GM19397 (cell line): Measurements from ENCODE around the gene LST1.
"Not testable (repeated sequence)": the region's sequence is repeated elsewhere in the genome, so short reads cannot be mapped to it uniquely, and the experiment has no call there.

Experiments
- ATAC-seq: cut with Tn5 transposase; IDR thresholded peaks from one replicate; pipeline ENCODE4 v1.9.1; 2021; ENCODE audit warnings: mild to moderate bottlenecking, moderate library complexity; ENCODE audit not compliant: unreplicated experiment

Gene LST1

GRCh38 chr6:31580438-31580740 is 5.7 kb upstream of the LST1 start:
- ATAC-seq = no peak

DNA sequence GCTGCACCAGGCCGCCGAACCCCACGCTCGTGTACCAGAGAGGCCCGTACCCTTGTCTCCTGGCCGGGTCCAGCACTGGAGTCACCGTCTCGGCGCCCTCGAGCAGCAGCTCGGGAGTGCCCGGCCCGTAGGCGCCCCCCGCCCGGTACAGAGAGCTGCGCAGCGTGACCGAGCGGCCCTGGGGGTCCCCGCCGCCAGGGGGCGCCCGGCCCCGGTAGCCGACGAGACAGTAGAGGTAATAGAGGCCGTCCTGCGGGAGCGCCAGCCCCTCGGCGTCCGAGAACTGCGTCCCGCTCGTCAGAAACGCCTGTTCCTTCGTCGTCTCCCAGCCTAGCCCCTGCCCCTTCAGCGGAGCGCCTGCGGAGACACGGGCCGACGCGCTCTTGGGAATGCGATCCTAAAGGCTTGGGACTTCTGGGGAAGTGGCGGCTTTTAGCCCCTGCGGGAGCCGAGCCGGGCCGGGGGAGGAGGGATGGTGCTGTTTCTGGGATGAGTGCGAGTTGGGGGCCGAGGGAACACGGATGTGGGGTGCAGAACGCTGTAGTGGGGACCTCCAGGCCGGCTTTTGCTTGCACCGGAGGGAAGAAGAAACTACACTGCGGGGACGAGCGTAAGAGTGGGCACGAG is 5.2 kb upstream of the LST1 start:
- peak; percentile 64 for ATAC-seq

- ATAC-seq = no peak
These were observed 4.4 kb upstream of the LST1 start for GRCh38 chr6:31581434-31582229.

DNA sequence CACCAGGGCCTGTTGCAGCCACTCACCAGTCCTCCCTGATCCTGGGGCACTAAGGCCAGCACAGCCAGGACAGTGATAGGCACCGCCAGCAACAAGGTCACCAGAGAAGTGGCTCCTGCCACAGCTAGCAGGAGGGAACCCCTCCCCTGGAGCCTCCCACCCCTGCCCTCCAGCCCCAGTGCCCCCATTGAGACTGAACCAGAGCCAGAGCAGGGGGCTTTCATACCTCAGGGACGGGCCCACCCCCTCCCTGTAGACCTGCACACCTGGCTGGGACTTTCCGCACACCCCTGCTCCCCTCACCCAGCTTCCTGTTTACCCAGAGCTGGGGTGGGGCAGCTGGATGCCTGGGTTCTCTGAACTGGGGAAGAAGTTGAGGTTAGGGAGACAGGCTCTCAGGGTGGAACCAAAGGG is 3.8 kb upstream of the LST1 start, which contains the start of gene LTB:
TSS of gene LTB (minus strand) at position 195 of the 414 bp plus-strand sequence. CDS start at position 188, 7 bp downstream.
- ATAC-seq = no peak

DNA sequence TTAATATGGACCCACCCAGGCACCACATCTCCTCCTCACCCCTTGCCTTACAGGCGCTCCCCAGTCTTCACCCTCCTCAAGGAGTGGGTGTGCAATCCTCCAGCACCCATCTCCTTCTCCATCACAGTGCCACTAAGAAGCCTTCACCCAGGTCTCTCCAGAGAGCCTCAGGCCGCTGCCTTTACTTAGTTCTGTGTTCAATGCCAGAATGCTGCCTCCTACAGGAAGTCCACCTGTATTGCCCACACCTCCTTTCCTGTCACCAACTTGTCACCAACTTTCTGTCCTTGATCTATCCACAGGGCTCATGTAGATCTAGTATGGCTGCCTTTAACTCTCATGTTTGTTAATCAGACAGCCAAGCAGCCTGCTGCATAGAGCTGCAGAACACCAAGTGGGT is 586 bp upstream of the LST1 start:
- ATAC-seq = no peak

- ATAC-seq = no peak
These were observed 663 bp downstream of the LST1 start for GRCh38 chr6:31586599-31587281.

DNA sequence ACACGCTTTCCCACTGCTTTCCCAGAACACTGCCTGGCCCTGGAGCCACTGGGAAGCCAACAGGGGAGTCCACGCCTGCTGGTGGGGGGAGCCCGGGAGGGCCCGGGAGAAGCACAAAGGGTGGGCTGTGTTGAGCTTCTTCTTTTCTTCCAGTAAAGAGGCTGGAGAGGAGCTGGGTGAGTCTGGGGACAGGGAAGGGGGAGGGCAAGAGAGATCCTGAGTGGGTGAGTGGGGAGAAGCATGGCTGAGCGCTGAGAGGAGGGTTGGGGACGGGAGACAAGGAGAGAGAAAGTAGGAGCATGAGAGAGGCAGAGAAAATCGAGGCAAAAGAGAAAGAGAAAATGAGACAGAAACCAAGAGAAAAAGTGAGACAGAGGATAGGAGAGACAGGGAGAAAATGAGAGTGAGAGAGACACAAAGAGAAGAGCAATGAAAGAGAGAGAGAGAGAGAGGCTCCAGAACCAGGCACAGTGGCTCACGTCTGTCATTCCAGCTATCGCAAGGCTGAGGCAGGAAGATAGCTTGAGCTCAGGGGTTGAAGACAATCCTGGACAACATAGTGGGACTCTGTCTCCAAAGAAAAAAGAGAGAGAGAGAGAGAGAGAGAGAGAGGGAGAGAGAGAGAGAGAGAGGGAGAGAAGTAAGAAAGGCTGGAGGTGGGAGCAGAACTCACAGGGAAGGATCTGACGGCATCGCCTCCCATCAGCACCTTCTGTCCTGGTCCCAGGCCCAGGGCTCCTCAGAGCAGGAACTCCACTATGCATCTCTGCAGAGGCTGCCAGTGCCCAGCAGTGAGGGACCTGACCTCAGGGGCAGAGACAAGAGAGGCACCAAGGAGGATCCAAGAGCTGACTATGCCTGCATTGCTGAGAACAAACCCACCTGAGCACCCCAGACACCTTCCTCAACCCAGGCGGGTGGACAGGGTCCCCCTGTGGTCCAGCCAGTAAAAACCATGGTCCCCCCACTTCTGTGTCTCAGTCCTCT is 2.0 kb downstream of the LST1 start:
- ATAC-seq = no peak

DNA sequence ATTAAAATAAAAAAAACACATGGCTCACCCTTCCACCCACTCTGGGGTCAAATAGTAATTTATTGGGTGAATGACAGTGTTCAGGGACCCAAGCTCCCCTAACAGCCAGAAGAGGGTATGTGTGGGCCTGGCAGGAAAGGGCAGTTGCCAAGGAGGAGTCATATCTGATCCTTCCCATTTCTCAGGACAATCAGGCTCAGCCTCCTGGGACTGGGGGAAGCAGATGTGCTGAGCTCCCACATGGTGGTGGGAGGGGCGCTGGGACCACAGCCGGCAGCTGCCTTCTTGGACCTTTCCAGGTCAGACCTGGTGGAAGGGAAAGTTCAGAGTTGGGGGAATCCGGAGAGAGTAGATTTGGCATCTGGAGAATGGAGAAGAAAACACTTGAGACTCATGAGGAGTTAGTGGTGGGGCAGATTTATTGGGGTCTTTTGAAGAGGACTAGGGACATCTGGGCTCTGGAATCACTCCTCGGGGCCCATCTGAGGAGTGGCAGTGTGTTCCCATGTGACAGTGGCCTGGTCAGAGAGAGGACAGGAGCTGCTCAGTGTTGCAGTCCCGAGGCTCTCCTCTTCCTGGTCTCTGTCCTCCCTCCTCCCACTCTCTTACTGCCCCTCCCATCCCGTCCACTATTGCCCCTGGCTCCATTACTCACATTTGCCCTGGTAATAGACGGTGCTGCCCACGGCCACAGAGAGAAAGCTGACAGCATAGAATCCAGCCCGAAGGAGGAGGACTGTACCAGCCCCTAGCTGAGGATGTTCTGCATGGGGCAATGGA is 3.0 kb downstream of the LST1 start:
- no peak for ATAC-seq

GRCh38 chr6:31590691-31591090 is 4.6 kb downstream of the LST1 start:
- ATAC-seq = not testable (repeated sequence)

- ATAC-seq = no peak
These were observed 6.3 kb downstream of the LST1 start for GRCh38 chr6:31592396-31592771.

GRCh38 chr6:31597006-31597405 is 10.9 kb downstream of the LST1 start:
- ATAC-seq = no peak

GRCh38 chr6:31607317-31607716 is 21.2 kb downstream of the LST1 start:
- ATAC-seq = no peak

DNA sequence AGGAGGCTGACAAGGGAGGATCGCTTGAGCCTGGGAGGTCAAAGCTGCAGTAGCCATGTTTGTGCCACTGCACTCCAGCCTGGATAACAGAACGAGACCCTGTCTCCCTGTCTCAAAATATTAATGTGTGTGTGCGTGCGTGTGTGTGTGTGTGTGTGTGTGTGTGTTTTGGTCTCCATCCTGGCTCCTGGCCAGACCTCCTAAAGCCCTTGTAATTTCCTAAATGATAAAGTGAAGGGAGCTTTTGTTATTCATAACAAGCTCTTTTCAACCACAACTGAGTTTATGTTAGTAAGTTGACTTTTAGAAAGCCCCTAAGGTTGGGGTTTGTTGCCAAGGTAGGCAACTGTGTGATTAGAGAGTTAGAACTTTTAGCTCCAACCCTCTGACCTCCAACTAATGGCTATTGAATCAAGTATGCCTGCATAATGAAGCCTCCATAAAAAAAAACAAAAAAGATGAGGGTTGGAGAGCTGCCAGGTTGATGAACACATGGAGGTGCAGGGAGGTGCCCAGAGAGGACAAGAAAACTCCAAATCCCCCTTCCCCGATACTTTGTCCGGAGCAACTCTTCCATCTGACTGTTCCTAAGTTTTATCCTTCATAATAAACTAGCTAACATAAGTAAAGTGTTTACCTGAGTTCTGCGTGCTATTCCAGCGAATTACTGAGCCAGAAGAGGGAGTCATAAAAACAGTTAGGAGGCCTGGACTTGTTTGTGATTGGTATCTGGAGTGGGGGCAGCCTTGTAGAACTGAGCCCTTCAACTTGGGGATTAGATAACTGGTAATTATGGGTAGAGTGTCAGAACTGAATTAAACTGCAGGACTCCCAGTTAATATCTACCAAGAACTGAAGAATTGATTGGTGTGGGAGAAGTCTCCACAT is 23.7 kb downstream of the LST1 start:
- no peak for ATAC-seq

GRCh38 chr6:31610968-31611367 is 24.9 kb downstream of the LST1 start:
- no peak for ATAC-seq

GRCh38 chr6:31614075-31614619 is 28.1 kb downstream of the LST1 start:
- no peak for ATAC-seq

DNA sequence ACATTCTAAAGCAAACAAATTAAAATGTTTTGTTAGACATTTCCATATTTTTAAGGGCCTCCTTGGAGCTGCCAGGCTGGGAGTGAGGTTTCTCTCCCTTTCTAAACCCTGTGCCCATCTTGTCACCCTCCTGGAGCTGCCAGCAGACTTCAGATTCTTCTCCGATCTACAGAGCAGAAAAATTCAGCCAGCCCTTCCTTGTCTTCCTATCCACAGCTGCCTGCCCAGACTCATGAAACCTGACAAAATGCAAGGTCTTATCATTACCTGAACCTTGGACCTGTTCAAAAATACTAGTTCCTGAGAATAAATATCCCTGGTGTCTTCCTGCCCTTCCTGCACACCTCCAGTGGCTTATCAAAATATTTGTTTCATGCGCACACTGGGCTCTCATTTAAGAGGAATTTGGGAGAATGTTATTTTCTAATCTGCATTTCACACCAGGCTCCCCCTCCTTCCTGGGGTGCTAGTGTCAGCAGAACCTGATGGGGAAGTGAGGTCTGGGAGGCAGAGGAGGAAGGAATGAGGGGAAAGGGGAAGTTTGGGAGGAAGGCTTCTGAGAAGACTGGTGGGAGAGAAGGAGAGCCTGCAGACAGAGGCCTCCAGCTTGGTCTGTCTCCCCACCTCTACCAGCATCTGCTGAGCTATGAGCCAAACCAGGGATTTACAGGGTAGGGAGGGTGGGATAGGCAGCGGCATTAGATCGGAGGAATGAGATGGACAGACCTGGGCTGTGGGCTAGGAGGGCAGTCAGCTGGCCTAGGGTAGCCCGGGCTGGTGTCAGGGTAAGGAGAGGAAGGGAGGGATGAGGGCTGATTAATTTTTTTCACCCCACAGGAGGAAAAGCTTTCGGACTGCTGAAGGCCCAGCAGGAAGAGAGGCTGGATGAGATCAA is 28.9 kb downstream of the LST1 start, which contains the start of gene AIF1:
TSS of gene AIF1 (plus strand) at position 551 of the 895 bp plus-strand sequence. CDS start at position 647, 96 bp downstream.
- no peak for ATAC-seq

GRCh38 chr6:31615748-31616147 is 29.7 kb downstream of the LST1 start:
- no peak for ATAC-seq

DNA sequence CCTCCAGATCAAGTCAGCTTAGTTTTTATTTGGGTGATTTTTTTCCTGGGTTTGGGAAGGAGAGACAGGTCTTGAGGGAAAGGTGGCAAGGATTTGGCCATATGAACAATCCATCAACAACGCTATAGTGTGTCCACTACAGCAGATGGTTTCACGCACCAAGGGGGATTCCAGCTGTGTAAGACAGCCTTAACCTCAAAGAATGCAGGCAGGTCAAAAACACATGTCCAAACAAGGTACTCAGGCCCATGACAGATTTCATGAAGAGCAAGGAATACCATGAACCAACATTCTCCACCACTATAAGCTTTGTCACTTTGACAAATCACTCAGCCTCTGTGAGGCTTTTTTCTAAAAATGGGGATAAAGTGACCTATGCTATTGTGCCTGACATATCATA is 30.9 kb downstream of the LST1 start:
- ATAC-seq = no peak
